Colonic mucosa (tissue), 4 donors: ENCODE results near the gene GLYATL3. TPM values are rescaled to one million over a fixed set of nuclear protein-coding genes. Genes with fewer than 3 reads are reported as not detected.

Experiments
- DNase-seq: peaks from one replicate; pipeline ENCODE4 v3.0.0-alpha.2; 2020
- H3K27ac ChIP-seq: fragments of 200-600 bp; one replicate; pipeline ENCODE4 v1.8.0; 2021
- H3K27me3 ChIP-seq: fragments of 200-600 bp; one replicate; pipeline ENCODE4 v1.8.0; 2021
- H3K36me3 ChIP-seq: fragments of 200-600 bp; one replicate; pipeline ENCODE4 v1.8.0; 2021
- H3K4me1 ChIP-seq: fragments of 200-600 bp; one replicate; pipeline ENCODE4 v1.8.0; 2021; ENCODE audit warnings: mild to moderate bottlenecking
- H3K4me3 ChIP-seq: fragments of 200-600 bp; one replicate; pipeline ENCODE4 v1.8.0; 2021
- H3K9ac ChIP-seq, 2 donors: one replicate each; pipeline ENCODE4 v1.7.0; 2013; ENCODE audit warnings: control low read depth in 2 of 2, low read depth in 2 of 2, low read length in 2 of 2
- H3K9me3 ChIP-seq: fragments of 200-600 bp; one replicate; pipeline ENCODE4 v1.8.0; 2021
- intact Hi-C: fragments of 100-400 bp; cut with DNase I; formaldehyde crosslinking; loops from one replicate; pipeline ENCODE4 v1.14.1; 2022
- total RNA-seq, 2 donors: library from RNA; stranded (reverse); fragmentation: NEBNext Ultra II Directional in 1 of 2; extraction: Animal tissue kit (Norgen Biotek cat#: 25700) in 1 of 2; gene quantifications; one replicate each; pipeline ENCODE4 v1.2.1, GENCODE V29; 2021
- TF ChIP-seq, protein P1 (sequence below): fragments of 200-600 bp; IDR thresholded peaks from one replicate; pipeline ENCODE4 v1.8.0; 2022; ENCODE audit warnings: antibody characterized with exemption, mild to moderate bottlenecking
- donor health status: healthy.
- donor health status: DM: no; HTN: no; CAD: no.
- donor health status: DM: no; HTN: no; CAD: no.

GLYATL3 gene
- total RNA-seq, 2 donors from 2014 or later = 0.25 TPM; not detected in 1

DNA sequence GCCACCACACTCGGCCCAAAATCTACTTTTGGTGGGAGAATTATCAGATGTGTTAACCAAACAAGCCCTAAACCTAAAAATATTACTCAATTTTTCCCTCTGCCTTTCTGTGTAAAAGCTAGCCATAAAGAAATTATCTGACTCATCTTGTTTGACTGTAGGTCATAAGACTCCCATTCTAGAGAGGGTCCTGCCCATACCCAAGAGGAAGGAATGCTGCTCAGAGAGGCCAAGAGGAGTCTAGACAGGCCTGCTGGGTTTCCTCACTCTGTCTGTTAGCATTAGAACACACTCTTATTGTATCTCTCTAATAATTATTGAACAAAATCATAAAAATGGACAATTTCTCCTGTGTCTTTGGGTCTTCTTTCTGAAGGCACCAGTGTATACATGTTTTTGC is 76.9 kb downstream of the GLYATL3 start:
- H3K9ac ChIP-seq = no peak overlapping the region
- DNase-seq = no peak
- H3K27ac ChIP-seq = no peak overlapping the region
- H3K36me3 ChIP-seq = no peaks in the 10 kb centered on the region
- intact Hi-C loops = no loop called here
- H3K4me3 ChIP-seq = no peak overlapping the region
- H3K9me3 ChIP-seq = no peaks in the 10 kb centered on the region
- no peaks in the 10 kb centered on the region for H3K4me1 ChIP-seq
- H3K27me3 ChIP-seq = no peaks in the 10 kb centered on the region
- TF ChIP-seq, protein P1, sequence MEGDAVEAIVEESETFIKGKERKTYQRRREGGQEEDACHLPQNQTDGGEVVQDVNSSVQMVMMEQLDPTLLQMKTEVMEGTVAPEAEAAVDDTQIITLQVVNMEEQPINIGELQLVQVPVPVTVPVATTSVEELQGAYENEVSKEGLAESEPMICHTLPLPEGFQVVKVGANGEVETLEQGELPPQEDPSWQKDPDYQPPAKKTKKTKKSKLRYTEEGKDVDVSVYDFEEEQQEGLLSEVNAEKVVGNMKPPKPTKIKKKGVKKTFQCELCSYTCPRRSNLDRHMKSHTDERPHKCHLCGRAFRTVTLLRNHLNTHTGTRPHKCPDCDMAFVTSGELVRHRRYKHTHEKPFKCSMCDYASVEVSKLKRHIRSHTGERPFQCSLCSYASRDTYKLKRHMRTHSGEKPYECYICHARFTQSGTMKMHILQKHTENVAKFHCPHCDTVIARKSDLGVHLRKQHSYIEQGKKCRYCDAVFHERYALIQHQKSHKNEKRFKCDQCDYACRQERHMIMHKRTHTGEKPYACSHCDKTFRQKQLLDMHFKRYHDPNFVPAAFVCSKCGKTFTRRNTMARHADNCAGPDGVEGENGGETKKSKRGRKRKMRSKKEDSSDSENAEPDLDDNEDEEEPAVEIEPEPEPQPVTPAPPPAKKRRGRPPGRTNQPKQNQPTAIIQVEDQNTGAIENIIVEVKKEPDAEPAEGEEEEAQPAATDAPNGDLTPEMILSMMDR = no peak

Other genes with a start within 250 kb of the GLYATL3 start
- 10 to 100 TPM; 23.2 to 56.5 TPM for gene MMUT, start 36.7 kb upstream of the GLYATL3 start, total RNA-seq
- 1 to 10 TPM; 3.7 to 3.9 TPM for gene CENPQ, start 36.6 kb upstream of the GLYATL3 start, total RNA-seq
- 10 to 100 TPM; 10.4 to 11.2 TPM for gene C6orf141, start 50.7 kb downstream of the GLYATL3 start, total RNA-seq
- under 1 TPM in 1 of 2 donors, not detected in 1; 0.54 TPM for gene RHAG, start 136.9 kb downstream of the GLYATL3 start, total RNA-seq
- not detected for gene CRISP2, start 213.6 kb downstream of the GLYATL3 start, total RNA-seq
- not detected for gene CRISP3, start 244.5 kb downstream of the GLYATL3 start, total RNA-seq